ENCODE data around the gene ANKS6.

ANKS6 gene

DNA sequence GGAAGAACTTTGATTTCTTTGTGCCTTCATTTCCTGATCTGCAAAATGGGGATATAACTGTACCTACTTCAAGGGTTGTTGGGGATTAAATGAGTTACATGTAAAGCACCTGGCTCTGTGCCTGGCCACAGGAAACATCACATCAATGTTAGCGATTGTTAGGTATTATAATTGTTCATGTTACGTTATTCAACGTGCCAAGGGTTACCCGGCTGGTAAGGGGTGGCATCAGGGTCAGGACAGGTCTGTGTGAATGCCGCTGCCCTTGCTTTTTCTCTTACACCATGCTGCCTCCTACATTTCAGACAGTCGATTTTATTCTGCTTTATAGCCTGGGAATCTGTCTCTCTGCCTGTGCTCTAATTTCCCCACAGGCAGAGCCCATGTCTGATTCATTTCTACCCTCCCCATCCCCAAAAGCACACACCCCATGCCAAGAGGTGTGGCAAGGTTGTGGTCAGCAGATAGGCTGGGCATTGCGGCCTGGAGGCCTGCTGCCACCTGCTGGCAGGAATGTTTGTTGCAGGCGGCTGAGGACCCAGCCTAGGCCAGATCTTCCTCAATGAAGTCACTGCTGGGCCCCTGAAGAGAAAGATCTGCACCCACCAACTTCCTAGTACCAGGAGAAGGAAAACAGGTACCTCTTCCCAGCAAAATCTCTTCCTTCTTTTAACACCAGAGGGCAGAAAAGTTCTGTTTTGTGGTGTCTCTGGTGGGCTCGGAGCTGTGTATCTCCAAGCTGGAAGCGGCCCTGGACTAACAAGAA, 5.3 kb downstream of the ANKS6 start:
- peak in 4 of 5 experiments; percentile 17 to 66 (median 35) for DNase-seq

GRCh38 chr9:98790134-98790841, 6.1 kb downstream of the ANKS6 start:
- DNase-seq: no peak

DNA sequence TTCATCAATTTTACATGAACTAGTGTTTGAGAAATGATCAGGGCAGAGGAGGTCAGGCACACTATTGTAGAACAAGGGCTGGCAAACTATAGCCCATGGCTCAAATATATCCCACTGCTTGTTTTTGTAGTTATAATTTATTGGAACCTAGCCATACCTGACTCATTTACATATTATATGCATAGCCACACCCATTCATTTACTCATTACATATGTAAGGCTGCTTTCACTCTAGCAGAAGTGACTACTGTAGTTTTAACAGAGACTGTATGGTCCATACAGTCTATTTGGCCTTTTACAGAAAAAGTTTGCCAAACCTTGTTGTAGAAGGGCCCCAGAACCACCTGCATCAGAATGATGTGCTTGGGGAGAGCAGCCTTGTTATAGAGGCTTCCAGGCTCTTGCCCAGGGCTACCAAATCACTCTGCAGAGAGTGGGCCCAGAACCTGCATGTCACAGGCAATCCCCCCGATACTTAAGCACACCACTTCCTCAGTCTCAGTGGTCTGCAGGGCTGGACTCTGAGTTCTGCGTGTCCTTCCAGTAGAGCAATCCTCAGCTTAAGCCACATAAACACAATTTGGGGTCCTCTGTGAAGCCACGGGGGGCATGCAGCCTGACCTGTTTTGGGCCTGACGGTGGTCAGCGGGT, 6.7 kb downstream of the ANKS6 start:
- DNase-seq: no peak

GRCh38 chr9:98787766-98788335, 8.5 kb downstream of the ANKS6 start:
- DNase-seq: no peak

DNA sequence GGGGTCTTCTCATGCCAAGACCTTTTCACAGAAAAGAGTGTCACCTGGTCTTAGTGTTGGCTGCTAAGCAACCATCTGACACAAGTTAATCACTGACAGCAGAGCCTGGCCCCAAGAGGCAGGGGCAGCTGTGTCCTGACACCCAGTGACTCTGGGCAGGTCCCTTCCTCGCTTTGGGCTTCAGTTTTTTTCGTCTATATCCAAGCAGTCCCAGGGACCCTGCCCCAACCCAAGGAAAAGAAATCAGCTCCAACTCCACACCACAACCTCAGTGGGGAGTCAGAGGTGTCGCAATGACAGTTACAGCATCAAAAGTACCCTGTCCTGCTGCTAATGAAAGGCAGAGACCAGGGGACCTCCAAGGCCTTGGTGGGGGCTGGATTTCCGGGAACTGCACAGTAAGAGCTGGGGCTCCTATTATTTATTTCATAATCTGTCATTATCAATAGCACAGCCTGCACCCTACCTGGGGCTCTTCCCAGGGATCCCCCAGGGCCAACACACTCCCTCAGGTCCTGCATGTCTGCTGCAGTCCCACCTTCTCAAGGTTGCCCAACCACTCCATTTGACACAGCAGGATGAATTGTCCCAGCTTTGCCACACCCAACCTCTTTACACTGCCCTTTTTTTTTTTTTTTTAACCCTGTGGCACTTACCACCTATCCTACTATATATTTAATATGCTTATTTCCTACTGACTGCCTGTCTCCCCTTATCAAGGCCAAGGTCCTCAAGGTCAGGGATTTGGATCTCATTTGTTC, 9.4 kb downstream of the ANKS6 start:
- no peak for DNase-seq

DNA sequence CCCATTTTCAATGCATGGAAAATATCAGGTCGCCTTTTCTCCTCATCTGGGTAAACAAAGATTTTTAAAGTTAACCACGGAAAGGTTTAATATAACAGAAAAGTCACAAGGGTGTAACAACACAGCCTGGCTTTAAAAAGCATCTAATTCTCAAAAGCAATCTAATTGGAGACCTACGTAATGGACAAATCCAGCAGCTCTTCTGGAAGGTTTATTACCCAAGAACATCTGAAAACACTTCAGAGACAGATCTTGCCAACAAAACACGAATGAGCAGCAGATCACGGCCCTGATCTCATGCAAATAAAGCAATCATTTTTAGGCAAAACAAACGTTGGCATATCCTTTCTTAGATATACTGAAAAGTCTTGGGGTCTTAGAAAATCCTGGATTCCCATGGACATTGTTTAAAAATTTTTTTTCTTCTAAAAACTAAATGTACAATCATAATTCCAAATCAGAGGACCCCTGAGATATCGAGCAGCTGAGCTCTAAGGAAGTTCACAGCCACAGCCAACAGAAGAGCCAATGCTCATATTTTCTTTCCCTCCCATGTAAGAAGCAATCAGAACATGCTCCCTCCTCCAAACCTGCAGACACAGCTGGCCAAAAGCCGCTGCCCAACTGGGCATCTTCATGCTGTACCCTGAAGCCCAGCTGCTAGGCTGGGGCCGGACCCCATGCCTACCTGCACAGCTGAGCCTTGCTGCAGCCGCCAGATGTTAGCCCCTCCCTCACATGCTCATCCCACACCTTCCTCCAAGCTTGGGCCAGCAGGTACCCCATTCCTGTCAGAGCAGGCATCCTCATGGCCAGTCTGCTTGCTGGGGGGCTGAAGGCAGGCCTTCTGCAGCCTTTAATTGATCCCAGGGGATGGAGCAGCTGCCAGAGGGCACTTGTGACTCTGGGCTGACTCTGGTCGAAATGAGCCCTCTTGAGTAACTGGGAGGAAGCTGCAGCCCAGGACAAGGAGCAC, 11.2 kb downstream of the ANKS6 start:
- no peak for DNase-seq

- no peak for DNase-seq
These were observed 12.7 kb downstream of the ANKS6 start for GRCh38 chr9:98783518-98784226.

GRCh38 chr9:98781588-98782383, 14.6 kb downstream of the ANKS6 start:
- DNase-seq: no peak

- DNase-seq: no peak
These were observed 16.2 kb downstream of the ANKS6 start for GRCh38 chr9:98780059-98780749.

- DNase-seq: no peak
These were observed 17.4 kb downstream of the ANKS6 start for GRCh38 chr9:98778711-98779530.

DNA sequence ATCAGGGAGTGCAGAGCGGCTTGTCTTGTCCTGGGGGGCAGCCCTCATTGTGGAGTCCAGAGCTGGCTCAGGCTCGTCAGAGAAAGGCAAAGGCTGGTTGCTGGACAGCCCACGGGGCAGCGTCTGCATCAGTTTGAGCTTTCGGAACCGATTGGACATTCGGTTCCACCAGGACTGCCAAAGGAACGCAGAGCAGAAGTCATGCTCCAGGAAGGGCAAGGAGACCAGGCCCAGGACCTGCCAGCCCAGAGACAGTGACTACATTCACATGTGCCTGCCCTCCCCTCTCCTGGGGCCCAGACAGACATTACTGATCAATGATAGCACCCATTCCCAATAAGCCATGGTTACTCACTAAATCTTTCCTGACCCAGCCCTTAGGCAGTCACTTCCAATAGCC, 18.1 kb downstream of the ANKS6 start:
- DNase-seq: no peak

- no peak for DNase-seq
These were observed 18.7 kb downstream of the ANKS6 start for GRCh38 chr9:98777618-98778017.

DNA sequence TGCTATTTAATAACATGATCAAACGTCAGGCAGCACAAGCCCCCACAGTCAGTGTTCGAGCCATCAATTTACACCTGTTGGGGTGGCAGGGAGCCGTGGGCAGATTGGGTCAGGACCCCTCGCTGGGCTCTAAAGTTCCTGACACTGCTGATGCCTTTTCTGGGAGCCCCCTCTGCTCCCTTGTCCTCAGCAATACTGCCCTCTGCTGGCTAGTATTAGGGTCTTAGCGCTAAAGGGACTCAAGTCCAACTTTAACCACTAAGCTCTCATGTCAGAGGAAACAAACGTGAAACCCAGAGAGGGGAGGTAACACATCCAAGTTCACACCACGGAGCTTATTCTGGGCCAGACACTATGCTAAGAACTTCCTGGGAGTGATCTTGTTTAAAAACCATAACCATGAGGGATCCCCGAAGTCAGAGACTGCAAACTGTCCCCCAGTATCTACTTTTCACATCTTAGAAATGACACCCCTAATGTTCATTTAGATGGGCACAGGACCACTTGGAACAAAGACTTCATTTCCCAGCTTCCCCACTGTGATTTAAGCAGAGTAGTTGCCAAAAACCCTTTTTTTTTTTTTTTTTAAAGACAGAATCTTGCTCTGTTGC, 20.4 kb downstream of the ANKS6 start:
- peak in 1 of 5 experiments; percentile 47 for DNase-seq

DNA sequence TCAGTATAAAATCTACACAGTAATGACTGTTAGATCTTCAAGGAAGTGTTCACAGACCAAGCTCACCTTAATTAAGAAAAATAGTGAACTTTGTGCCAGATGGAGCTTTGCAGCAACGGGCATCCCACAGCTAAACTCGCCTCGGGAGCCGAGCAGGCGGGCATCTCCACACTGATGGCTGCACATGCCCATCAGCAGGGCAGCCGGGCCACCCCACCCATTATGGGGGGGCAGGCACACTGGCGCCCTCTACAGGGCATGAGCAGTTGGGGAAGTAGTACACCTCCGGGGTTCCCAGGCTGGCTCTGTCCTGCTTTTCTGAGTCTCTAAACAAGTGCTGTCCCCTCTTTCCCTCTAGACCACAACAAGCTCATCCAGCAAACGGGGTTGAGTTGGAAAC, 21.6 kb downstream of the ANKS6 start:
- DNase-seq: peak in 2 of 5 experiments; percentile 14 to 21

- no peak for DNase-seq
These were observed 22.6 kb downstream of the ANKS6 start for GRCh38 chr9:98773721-98774120.

GRCh38 chr9:98772364-98773155, 23.8 kb downstream of the ANKS6 start:
- no peak for DNase-seq
